Measurements from ENCODE around the gene RPTOR. TPM values are rescaled to one million over a fixed set of nuclear protein-coding genes. Genes with fewer than 3 reads are reported as not detected.

The RPTOR gene
- total RNA-seq, 6 donors from 2014 or later, result 26.8 to 109 (median 36.8) TPM

- peaks cover 0 to 19% (median 7%) of the 10 kb centered on the region in 4 donors for H3K36me3 ChIP-seq
- H3K4me3 ChIP-seq, result no peak overlapping the region
- 82 to 88% methylated on average over 12 of the region's 12 CpGs for WGBS, 2 donors
- DNase-seq, result no peak
- H3K27me3 ChIP-seq, result no peaks in the 10 kb centered on the region
- TF ChIP-seq POLR2A (IDR thresholded peaks at IDR 0.05), result no peak
- no peak for TF ChIP-seq POLR2AphosphoS5 (IDR thresholded peaks at IDR 0.05)
- TF ChIP-seq CTCF (IDR thresholded peaks at IDR 0.05), result no peak
- TF ChIP-seq EP300 (IDR thresholded peaks at IDR 0.05), result no peak
- H3K27ac ChIP-seq, result no peak overlapping the region
- no peaks in the 10 kb centered on the region for H3K9me3 ChIP-seq
- peaks cover 2 to 8% (median 3%) of the 10 kb centered on the region in 4 donors for H3K4me1 ChIP-seq
- no peak for ATAC-seq (ENCODE audit: low FRiP score in 2 of 2)
Observed at GRCh38 chr17:80936723-80937122, 392.1 kb downstream of the RPTOR start.

GRCh38 chr17:80937462-80938381 lies 393.1 kb downstream of the RPTOR start:
- TF ChIP-seq CTCF (IDR thresholded peaks at IDR 0.05) (no peak), EP300 (IDR thresholded peaks at IDR 0.05) (no peak), POLR2AphosphoS5 (IDR thresholded peaks at IDR 0.05) (no peak), POLR2A (IDR thresholded peaks at IDR 0.05) (no peak)
- 83% methylated on average over 25 to 28 of the region's 28 CpGs for WGBS, 2 donors
- peaks cover 7 to 18% (median 12%) of the 10 kb centered on the region in 4 donors for H3K4me1 ChIP-seq
- H3K4me3 ChIP-seq, result no peak overlapping the region
- peaks cover 0 to 19% (median 7%) of the 10 kb centered on the region in 4 donors for H3K36me3 ChIP-seq
- no peaks in the 10 kb centered on the region for H3K9me3 ChIP-seq
- ATAC-seq (ENCODE audit: low FRiP score in 2 of 2), result no peak
- H3K27ac ChIP-seq, result no peak overlapping the region
- H3K27me3 ChIP-seq, result no peaks in the 10 kb centered on the region
- DNase-seq, result peak in 1 of 2 donors; percentile 29

- H3K4me1 ChIP-seq, result peaks cover 7 to 25% (median 18%) of the 10 kb centered on the region in 4 donors
- H3K36me3 ChIP-seq, result peaks cover 0 to 19% (median 7%) of the 10 kb centered on the region in 4 donors
- no peak overlapping the region for H3K4me3 ChIP-seq
- TF ChIP-seq EP300 (IDR thresholded peaks at IDR 0.05), result no peak
- TF ChIP-seq POLR2AphosphoS5 (IDR thresholded peaks at IDR 0.05), result no peak
- no peak for TF ChIP-seq POLR2A (IDR thresholded peaks at IDR 0.05)
- no peak for TF ChIP-seq CTCF (IDR thresholded peaks at IDR 0.05)
- 58 to 73% methylated on average over 12 of the region's 12 CpGs for WGBS, 2 donors
- H3K27me3 ChIP-seq, result no peaks in the 10 kb centered on the region
- no peak overlapping the region for H3K27ac ChIP-seq
- H3K9me3 ChIP-seq, result no peaks in the 10 kb centered on the region
- ATAC-seq (ENCODE audit: low FRiP score in 2 of 2) (no peak), DNase-seq (no peak)
Observed at GRCh38 chr17:80938556-80938955, 393.9 kb downstream of the RPTOR start.

- no peak for TF ChIP-seq CTCF (IDR thresholded peaks at IDR 0.05)
- TF ChIP-seq POLR2A (IDR thresholded peaks at IDR 0.05), result no peak
- TF ChIP-seq EP300 (IDR thresholded peaks at IDR 0.05), result no peak
- no peak for TF ChIP-seq POLR2AphosphoS5 (IDR thresholded peaks at IDR 0.05)
- Histone ChIP-seq H3K4me1 (peaks cover 7 to 25% (median 18%) of the 10 kb centered on the region in 4 donors), H3K27ac (no peak overlapping the region), H3K9me3 (no peaks in the 10 kb centered on the region), H3K36me3 (peaks cover 0 to 19% (median 7%) of the 10 kb centered on the region in 4 donors), H3K4me3 (no peak overlapping the region), H3K27me3 (no peaks in the 10 kb centered on the region)
- DNase-seq (no peak), ATAC-seq (ENCODE audit: low FRiP score in 2 of 2) (no peak)
- 95 to 97% methylated on average over 27 of the region's 27 CpGs for WGBS, 2 donors
Observed at GRCh38 chr17:80939151-80940145, 394.8 kb downstream of the RPTOR start.

All from upper lobe of left lung (tissue), 6 donors.